ENCODE data around the gene FLRT2. TPM values are rescaled to one million over a fixed set of nuclear protein-coding genes. Genes with fewer than 3 reads are reported as not detected.

The FLRT2 gene
- total RNA-seq, 1 experiment from 2014 or later: 0.07 TPM

DNA sequence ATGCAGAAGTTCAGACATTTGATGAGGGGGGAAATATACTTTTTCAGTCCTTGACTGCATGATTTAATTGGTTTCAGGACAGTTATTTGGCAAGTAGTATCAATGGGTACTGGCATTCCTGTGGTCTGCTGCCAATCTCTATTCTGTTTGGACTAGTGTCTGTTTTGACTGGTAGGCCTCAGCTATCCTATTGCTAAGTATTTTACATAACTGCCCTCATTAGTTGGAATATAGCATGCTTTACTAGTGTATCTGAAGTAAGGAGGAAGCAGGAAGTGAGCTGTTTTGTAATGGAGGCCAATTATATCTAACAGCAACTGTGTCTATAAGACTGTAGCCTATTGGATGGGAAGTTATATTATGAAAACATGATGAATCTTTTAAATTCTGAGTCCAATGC, 104.3 kb downstream of the FLRT2 start:
- DNase-seq (no peak), ATAC-seq (no peak)
- no peaks in the 10 kb centered on the region for H3K27me3 ChIP-seq (ENCODE audit: low read length)
- ChIA-PET CTCF (no interaction called here), POLR2A (ENCODE audit: unreplicated experiment) (no interaction called here)
- H3K9me2 ChIP-seq (replicated peaks; ENCODE audit: low read length): no peaks in the 10 kb centered on the region
- no peaks in the 10 kb centered on the region for H4K20me1 ChIP-seq (ENCODE audit: low read length)
- H3K36me3 ChIP-seq (ENCODE audit: low read depth, low read length): no peaks in the 10 kb centered on the region
- H3K4me3 ChIP-seq (ENCODE audit: low read length): no peak overlapping the region
- no peaks in the 10 kb centered on the region for H3K9me3 ChIP-seq (ENCODE audit: low read length)
- H3K4me2 ChIP-seq (ENCODE audit: low read length): no peak overlapping the region
- TF ChIP-seq EZH2 (IDR thresholded peaks at IDR 0.05; ENCODE audit: low read length, unreplicated experiment): no peak
- TF ChIP-seq, protein P1, sequence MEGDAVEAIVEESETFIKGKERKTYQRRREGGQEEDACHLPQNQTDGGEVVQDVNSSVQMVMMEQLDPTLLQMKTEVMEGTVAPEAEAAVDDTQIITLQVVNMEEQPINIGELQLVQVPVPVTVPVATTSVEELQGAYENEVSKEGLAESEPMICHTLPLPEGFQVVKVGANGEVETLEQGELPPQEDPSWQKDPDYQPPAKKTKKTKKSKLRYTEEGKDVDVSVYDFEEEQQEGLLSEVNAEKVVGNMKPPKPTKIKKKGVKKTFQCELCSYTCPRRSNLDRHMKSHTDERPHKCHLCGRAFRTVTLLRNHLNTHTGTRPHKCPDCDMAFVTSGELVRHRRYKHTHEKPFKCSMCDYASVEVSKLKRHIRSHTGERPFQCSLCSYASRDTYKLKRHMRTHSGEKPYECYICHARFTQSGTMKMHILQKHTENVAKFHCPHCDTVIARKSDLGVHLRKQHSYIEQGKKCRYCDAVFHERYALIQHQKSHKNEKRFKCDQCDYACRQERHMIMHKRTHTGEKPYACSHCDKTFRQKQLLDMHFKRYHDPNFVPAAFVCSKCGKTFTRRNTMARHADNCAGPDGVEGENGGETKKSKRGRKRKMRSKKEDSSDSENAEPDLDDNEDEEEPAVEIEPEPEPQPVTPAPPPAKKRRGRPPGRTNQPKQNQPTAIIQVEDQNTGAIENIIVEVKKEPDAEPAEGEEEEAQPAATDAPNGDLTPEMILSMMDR (conservative IDR thresholded peaks at IDR 0.05; ENCODE audit: low read depth, low read length): no peak
- TF ChIP-seq EZH2phosphoT487 (IDR thresholded peaks at IDR 0.05; ENCODE audit: borderline replicate concordance, low read length): no peak
- BruUV-seq (replicated peaks): no TSS peak
- H3K4me1 ChIP-seq (ENCODE audit: insufficient read depth, low read length): no peaks in the 10 kb centered on the region
- no peak overlapping the region for H3K9ac ChIP-seq (ENCODE audit: low read length)
- no peaks in the 10 kb centered on the region for H3F3A ChIP-seq (ENCODE audit: low read length, unreplicated experiment)
- H2AFZ ChIP-seq (ENCODE audit: low read length): no peak overlapping the region
- H3K79me2 ChIP-seq (ENCODE audit: low read length): no peaks in the 10 kb centered on the region
- no peak overlapping the region for H3K27ac ChIP-seq (ENCODE audit: low read length)
- intact Hi-C loops (cut with micrococcal nuclease): no loop called here

DNA sequence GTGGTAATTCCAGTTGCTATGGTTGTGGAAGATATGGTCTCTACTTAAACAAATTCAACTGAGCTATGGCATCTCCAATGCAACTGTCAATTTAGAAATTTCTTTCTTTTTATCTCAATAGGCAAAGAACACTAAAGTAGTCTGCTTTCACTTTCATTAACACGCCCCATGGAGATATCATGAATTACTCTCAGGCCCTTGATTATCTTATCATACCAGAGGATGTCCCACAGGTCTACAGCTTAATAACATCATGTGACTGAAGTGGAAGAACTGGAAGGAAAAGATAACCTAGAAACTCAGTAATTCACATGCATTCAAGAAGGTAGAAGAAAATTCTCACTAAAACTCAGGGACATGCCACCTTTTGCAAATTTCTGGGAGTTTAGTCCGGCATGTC, 114.3 kb downstream of the FLRT2 start:
- Histone ChIP-seq H3K27me3 (ENCODE audit: low read length) (no peaks in the 10 kb centered on the region), H2AFZ (ENCODE audit: low read length) (no peak overlapping the region), H3K36me3 (ENCODE audit: low read depth, low read length) (no peaks in the 10 kb centered on the region), H3K9me3 (ENCODE audit: low read length) (0 out of 2 replicates have a peak, but pooled peaks cover 6% of the 10 kb centered on the region), H3K27ac (ENCODE audit: low read length) (no peak overlapping the region), H3K4me1 (ENCODE audit: insufficient read depth, low read length) (no peaks in the 10 kb centered on the region), H3K9me2 (replicated peaks; ENCODE audit: low read length) (no peaks in the 10 kb centered on the region), H4K20me1 (ENCODE audit: low read length) (no peaks in the 10 kb centered on the region), H3K4me2 (ENCODE audit: low read length) (no peak overlapping the region), H3K4me3 (ENCODE audit: low read length) (no peak overlapping the region), H3F3A (ENCODE audit: low read length, unreplicated experiment) (no peaks in the 10 kb centered on the region), H3K79me2 (ENCODE audit: low read length) (no peaks in the 10 kb centered on the region), H3K9ac (ENCODE audit: low read length) (no peak overlapping the region)
- ChIA-PET POLR2A (ENCODE audit: unreplicated experiment) (no interaction called here), CTCF (no interaction called here)
- intact Hi-C loops (cut with micrococcal nuclease): no loop called here
- TF ChIP-seq, protein P1 (conservative IDR thresholded peaks at IDR 0.05; ENCODE audit: low read depth, low read length): no peak
- TF ChIP-seq EZH2 (IDR thresholded peaks at IDR 0.05; ENCODE audit: low read length, unreplicated experiment) (no peak), EZH2phosphoT487 (IDR thresholded peaks at IDR 0.05; ENCODE audit: borderline replicate concordance, low read length) (no peak)
- no peak for ATAC-seq
- no peak for DNase-seq
- BruUV-seq (replicated peaks): no TSS peak

DNA sequence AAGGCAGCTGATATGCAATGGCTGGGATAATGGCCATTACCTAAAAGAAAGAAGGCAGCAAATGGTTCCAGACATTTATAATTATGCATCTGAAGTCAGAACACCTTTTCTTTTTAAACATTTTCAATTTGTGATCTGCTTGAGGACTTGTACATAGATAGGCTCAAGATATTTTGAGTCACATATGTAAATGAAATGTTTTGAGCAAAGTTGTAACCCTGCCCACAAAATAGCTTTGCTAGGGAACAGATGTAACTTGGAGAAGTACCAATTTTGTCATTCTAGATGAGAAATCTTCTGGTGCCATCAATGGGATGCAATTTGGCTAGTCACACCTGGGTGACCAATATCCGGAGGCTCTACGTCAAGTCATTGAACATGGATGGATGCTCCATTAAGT, 123.1 kb downstream of the FLRT2 start:
- DNase-seq: no peak
- ATAC-seq: no peak
- no peaks in the 10 kb centered on the region for H3K79me2 ChIP-seq (ENCODE audit: low read length)
- TF ChIP-seq, protein P1 (conservative IDR thresholded peaks at IDR 0.05; ENCODE audit: low read depth, low read length): no peak
- TF ChIP-seq EZH2 (IDR thresholded peaks at IDR 0.05; ENCODE audit: low read length, unreplicated experiment): no peak
- no peak for TF ChIP-seq EZH2phosphoT487 (IDR thresholded peaks at IDR 0.05; ENCODE audit: borderline replicate concordance, low read length)
- H3K9me2 ChIP-seq (replicated peaks; ENCODE audit: low read length): no peaks in the 10 kb centered on the region
- no peaks in the 10 kb centered on the region for H3K27me3 ChIP-seq (ENCODE audit: low read length)
- no peak overlapping the region for H3K9ac ChIP-seq (ENCODE audit: low read length)
- no peaks in the 10 kb centered on the region for H3K4me1 ChIP-seq (ENCODE audit: insufficient read depth, low read length)
- H4K20me1 ChIP-seq (ENCODE audit: low read length): no peaks in the 10 kb centered on the region
- H3K27ac ChIP-seq (ENCODE audit: low read length): no peak overlapping the region
- no TSS peak for BruUV-seq (replicated peaks)
- H3K4me3 ChIP-seq (ENCODE audit: low read length): no peak overlapping the region
- CTCF ChIA-PET: no interaction called here
- POLR2A ChIA-PET (ENCODE audit: unreplicated experiment): no interaction called here
- no peaks in the 10 kb centered on the region for H3F3A ChIP-seq (ENCODE audit: low read length, unreplicated experiment)
- no peak overlapping the region for H2AFZ ChIP-seq (ENCODE audit: low read length)
- intact Hi-C loops (cut with micrococcal nuclease): no loop called here
- H3K4me2 ChIP-seq (ENCODE audit: low read length): no peak overlapping the region
- H3K9me3 ChIP-seq (ENCODE audit: low read length): no peaks in the 10 kb centered on the region; the same call in 1 of the 2 replicates
- H3K36me3 ChIP-seq (ENCODE audit: low read depth, low read length): no peaks in the 10 kb centered on the region

Data from PC-3 (cell line).